Endometrial microvascular endothelial cells (primary cell): ENCODE results near the gene LEPR. TPM values are rescaled to one million over a fixed set of nuclear protein-coding genes. Genes with fewer than 3 reads are reported as not detected.
"Not testable (repeated sequence)": the region's sequence is repeated elsewhere in the genome, so short reads cannot be mapped to it uniquely, and the experiment has no call there.

Experiments
- in situ Hi-C: cut with HindIII; loops from 2 replicates; pipeline ENCODE4 v1.10.0; 2017; ENCODE audit warnings: low sequenced_read_pairs, low pct_unique_long_range_greater_than_20kb; ENCODE audit errors: inconsistent ontology term
- total RNA-seq: library from RNA; depleted of rRNA; stranded (reverse); fragments of >200 nt; gene quantifications from one replicate; pipeline ENCODE4 v1.2.3, GENCODE V29; 2015; ENCODE audit errors: inconsistent ontology term

LEPR gene
- total RNA-seq, 1 donor from 2014 or later, result 26.4 TPM

DNA sequence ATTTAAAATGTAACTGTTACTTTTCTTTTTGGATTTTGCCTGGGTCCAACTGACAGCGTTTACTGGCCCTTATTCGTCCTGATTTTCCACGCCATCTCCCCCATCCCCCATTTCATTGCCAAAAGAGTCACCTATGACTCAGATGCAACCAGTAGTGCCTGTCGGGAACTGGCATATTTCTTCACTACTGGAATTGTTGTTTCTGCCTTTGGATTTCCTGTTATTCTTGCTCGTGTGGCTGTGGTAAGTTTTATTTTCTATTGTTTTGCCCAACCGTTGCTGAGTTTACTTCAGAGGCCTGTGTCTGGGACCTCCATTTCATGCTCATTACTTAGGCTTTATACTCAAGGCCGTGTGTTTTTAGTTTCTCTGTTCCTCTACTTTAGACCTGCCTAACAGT, 9.3 kb downstream of the LEPR start:
- in situ Hi-C loops, result no loop called here

GRCh38 chr1:65431111-65431705, 10.7 kb downstream of the LEPR start:
- in situ Hi-C loops, result no loop called here

DNA sequence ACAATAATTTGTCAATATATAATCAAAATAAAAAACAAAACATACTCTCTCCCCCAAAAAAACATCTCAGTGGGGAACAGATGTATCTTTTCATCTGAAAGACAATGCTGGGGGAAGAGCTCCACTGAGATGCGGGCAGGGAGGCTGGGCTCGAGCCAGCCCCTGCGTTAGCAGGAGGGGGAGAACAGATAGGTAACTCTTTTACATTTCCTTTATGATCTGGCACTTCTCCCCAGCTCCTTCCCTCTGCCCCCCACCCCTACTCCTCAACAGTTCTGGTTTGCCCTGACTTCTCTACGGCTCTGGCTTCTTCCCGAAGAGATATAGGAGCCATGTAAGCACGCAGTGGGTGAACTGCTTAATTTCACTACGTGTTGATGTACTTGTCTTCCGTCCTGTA, 12.4 kb downstream of the LEPR start:
- in situ Hi-C loops, result no loop called here

- in situ Hi-C loops, result no loop called here
Measured at GRCh38 chr1:65434255-65434654, 13.8 kb downstream of the LEPR start.

GRCh38 chr1:65434760-65435159, 14.3 kb downstream of the LEPR start:
- in situ Hi-C loops, result no loop called here

DNA sequence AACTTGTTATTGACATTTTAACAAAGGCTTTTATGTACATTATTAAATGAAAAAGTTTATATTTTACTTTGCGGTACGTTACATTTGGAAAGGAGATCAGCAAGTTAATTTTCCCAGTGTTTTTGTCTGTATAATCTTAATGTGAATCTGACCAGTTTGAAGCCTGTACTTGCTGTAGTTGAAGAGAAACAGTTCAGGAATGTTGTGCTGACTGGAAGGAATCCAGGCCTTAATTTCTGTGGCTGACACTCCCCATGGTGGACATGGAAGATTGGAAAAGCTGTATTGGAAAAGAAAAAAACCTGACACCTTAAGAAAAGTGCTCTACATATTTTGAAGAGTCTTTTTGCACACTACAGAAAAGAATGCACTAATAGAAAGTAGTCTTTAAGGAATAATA, 15.5 kb downstream of the LEPR start:
- in situ Hi-C loops, result no loop called here

DNA sequence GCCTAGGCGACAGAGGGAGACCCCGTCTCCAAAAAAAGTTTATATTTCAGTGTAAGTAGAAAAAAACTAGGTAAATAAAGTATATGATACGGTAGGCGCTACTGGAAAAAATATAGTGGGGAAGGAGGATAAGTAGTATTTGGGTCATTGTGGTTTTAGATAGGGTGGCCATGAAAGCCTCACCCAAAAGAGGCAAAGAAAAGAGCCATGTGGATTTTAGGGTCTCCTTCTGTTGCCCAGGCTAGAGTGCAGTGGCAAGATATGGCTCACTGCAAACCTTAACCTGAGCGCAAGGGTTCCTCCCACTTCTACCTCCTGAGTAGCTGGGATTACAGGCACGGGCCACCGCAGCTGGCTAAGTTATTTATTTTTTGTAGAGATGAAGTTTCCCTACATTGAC, 17.1 kb downstream of the LEPR start:
- in situ Hi-C loops, result no loop called here

DNA sequence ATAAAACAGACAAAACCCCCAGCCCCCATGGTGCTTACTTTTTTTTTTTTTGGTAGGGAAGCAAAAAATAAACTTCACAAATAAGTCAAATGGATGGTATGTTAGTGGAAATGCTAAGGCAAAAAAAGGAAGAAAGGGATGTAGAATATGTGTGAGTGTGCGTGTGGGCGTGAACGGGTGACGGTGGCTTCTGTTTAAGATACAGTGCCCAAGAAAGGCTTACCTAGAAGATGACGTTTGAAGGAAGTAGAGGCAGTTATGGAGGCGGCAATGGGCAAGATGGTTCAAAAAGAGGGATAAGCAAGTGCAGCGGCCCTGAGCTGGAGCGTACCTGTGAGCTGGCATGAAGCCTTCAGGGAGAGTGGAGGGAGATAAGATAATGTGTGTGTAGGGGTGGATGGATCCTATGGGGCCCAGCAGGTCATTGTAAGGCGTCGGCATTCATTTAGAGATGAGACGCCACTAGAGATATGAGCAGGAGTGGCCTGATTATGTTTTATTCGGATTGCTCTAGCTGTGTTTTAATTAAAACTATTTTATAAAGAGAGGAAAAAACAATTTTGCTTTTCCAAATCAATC, 19.9 kb downstream of the LEPR start:
- in situ Hi-C loops, result no loop called here

DNA sequence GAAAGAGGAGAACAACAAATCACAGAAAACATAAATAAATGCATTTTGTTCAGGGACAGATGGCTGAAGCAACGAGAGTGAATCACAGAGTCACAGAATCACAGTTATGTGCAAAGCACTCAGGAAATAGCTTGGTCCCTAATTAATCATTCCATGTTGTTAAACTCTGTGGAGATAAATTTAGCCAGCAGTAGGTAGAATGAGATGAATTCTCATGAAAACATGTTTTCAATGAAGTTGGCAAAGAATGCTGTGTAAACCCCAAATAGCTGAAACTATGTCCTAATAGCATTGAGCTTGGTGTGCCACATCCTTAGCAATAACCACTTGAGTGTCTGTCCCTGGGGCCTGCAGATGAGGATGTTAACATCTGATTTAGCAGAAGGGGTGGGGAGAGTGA, 20.4 kb downstream of the LEPR start:
- in situ Hi-C loops, result no loop called here

- in situ Hi-C loops, result no loop called here
Measured at GRCh38 chr1:65441464-65441863, 21.0 kb downstream of the LEPR start.

DNA sequence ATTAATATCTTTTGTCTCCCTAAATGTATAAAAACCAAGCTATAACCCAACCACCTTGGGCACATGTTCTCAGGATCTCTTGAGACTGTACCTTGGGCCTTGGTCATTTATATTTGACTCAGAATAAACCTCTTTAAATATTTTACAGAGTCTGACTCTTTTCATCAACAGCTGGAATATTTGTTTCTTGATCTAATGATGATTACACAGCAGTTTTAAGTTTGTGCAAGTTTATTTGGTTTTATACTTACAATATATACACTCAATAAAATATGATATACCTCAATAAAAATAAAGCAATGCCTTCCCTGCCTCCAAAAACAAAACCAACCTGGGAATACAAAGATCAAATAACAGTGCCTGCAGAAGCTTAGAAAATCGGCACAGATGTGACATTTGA, 22.0 kb downstream of the LEPR start:
- in situ Hi-C loops, result no loop called here

- in situ Hi-C loops, result no loop called here
Measured at GRCh38 chr1:65443647-65444046, 23.2 kb downstream of the LEPR start.

DNA sequence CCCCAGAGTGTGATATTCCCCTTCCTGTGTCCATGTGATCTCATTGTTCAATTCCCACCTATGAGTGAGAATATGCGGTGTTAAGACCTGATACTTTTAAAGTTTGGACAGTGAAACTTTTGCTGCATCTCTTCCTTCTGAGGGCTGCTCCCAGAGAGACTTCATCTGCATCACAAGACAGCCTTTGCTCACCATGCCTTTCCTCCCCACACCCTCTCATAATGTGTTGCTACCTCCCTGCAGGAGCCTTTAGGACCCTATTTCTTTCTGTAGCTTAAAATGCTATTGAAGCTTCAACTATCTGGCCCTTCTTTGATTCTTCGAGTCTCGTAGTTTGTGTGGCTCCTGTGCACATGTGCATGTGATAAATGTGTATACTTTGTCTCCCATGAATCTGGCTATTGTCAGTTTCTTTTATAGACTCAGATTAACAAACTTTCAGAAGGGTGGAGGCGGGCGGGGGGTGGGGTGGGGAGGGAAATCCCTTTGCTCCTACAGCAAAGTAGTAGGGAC, 23.7 kb downstream of the LEPR start:
- in situ Hi-C loops, result no loop called here

- in situ Hi-C loops, result no loop called here
Measured at GRCh38 chr1:65445837-65446236, 25.4 kb downstream of the LEPR start.

GRCh38 chr1:65449214-65449823, 28.9 kb downstream of the LEPR start:
- in situ Hi-C loops, result no loop called here

DNA sequence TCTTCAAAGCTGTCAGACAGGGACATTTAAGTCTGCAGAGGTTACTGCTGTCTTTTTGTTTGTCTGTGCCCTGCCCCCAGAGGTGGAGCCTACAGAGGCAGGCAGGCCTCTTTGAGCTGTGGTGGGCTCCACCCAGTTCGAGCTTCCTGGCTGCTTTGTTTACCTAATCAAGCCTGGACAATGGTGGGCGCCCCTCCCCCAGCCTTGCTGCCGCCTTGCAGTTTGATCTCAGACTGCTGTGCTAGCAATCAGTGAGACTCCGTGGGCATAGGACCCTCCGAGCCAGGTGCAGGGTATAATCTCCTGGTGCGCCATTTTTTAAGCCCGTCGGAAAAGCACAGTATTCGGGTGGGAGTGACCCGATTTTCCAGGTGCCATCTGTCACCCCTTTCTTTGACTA, 35.2 kb downstream of the LEPR start:
- in situ Hi-C loops, result not testable (repeated sequence)

GRCh38 chr1:65456481-65456880, 36.0 kb downstream of the LEPR start:
- in situ Hi-C loops, result no loop called here

DNA sequence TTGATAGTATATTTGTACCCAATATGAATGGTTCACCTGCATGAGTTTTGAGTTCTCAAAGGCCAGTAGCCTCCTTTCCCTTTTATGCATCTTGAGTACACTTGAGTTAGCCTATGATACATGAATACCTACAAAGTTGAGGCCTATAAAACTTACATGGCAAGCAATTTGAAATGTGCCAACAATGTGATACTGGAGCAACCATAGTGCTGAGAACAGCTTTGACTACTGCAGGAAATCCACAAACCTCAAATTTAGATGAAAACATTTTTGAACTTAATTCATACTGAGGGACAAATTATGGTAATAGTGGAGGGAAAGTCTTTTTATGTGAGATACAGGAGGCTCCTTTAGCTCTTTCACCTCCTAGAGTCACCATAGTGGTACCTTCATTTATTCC, 37.4 kb downstream of the LEPR start:
- in situ Hi-C loops, result no loop called here

DNA sequence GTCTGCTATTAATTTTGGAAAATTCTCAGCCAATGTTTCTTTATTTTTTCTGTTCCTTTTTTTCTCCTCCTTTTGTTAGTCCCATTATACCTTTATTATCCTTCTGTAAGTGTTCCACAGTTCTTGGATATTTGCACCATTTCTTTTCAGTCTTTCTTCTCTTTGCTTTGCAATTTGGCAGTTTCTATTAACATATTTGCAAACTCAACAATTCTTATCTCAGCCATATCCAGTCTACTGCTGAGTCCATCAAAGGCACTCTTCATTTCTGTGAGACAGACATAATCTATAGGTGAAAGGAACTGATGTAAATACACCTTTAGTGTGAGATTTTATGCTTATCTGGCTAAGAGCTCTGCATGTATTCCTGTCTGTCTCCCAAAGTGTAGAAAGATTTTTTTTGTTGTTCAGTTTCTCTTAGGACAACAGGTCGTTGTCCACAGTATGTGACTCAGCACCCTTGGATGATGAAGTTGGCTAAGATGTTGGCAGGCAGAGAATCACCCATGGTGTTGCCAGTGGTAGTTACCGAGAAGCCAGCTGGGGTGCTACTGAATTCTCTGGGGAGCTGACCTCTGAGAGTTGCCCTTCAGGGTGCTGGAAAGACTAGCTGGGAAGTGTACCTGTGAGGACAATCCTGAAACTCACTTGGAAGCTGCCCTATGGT, 38.4 kb downstream of the LEPR start:
- in situ Hi-C loops, result no loop called here

DNA sequence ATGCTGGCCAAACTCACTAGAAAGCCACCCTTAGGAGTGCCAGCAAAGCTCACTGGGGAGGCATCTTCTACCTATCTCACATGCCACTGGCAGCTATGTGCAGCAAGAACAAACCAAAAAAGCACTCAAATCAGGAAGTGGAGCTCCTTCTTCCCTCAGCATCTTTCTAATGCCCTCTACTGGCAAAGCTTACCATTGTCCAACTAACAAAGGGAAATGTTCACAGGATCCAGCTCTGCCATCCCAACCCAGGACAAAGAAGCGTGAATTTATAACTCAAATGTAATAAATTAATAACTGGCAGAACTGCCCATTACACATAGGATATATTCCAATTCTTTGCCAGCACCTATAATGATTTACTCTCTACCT, 38.9 kb downstream of the LEPR start:
- in situ Hi-C loops, result no loop called here
